HepG2 (cell line): ENCODE measurements around the gene CPPED1. TPM values are rescaled to one million over a fixed set of nuclear protein-coding genes. Genes with fewer than 3 reads are reported as not detected.

ENCODE experiments used
- ATAC-seq: fragments of 200-7000 bp; cut with Tn5 transposase; 3 replicates; pipeline ENCODE4 v1.9.1; 2020; ENCODE audit warnings: mild to moderate bottlenecking, moderate library complexity
- BruUV-seq: library from RNA; stranded (reverse); fragments of 400-500 nt; replicated peaks from 2 replicates; lab custom pipeline; 2021; lab: Mats Ljungman, UMichigan
- CTCF ChIA-PET: fragments of 300-600 bp; formaldehyde crosslinking; extraction: SDS; loops from one replicate; lab custom pipeline; 2021; ENCODE audit warnings: low total read pairs, inconsistent platforms, low intra/inter-chr PET ratio; lab: Yijun Ruan, JAX
- POLR2A ChIA-PET: fragments of 350-600 bp; sonication (Branson Sonifier 250); formaldehyde crosslinking; loops from one replicate; lab custom pipeline; 2020; ENCODE audit warnings: antibody characterized with exemption, inconsistent platforms; lab: Yijun Ruan, JAX
- DNase-seq: peaks from one replicate; pipeline ENCODE4 v3.0.0-alpha.2; 2015; ENCODE audit warnings: low spot score
- FAIRE-seq: peaks from 3 replicates; lab custom pipeline; 2011; peaks lifted over from hg19 to GRCh38; lab: Jason Lieb, UNC
- H2AFZ ChIP-seq: one replicate; pipeline ENCODE4 v1.6.1; 2011; ENCODE audit warnings: low read length, inconsistent platforms
- H3K27ac ChIP-seq: fragments of 300-600 bp; 3 replicates; pipeline ENCODE4 v1.8.0; 2011; ENCODE audit warnings: mixed run types, mild to moderate bottlenecking, mixed read lengths, low read length, inconsistent platforms; ENCODE audit not compliant: insufficient read depth; ENCODE audit errors: extremely low read length
- H3K27me3 ChIP-seq, 2 experiments: fragments of 200-600 bp in 1 of 2; 2 replicates in 1 of 2; 3 replicates in 1 of 2; pipeline versions ENCODE4 v1.6.0 to v1.8.0; 2011; ENCODE audit warnings: low read length in 2 of 2, mild to moderate bottlenecking in 2 of 2, moderate library complexity in 2 of 2, inconsistent platforms in 1 of 2; ENCODE audit not compliant: insufficient read depth in 2 of 2, control insufficient read depth in 1 of 2
- H3K36me3 ChIP-seq, 2 experiments: fragments of 200-600 bp in 1 of 2; replicated peaks in 1 of 2; 2 replicates in 1 of 2; 3 replicates in 1 of 2; pipeline versions ENCODE4 v1.5.1 to v1.8.0; 2011; ENCODE audit warnings: low read length in 2 of 2, inconsistent platforms in 1 of 2; ENCODE audit not compliant: insufficient read depth in 2 of 2, control insufficient read depth in 1 of 2
- H3K4me1 ChIP-seq: 2 replicates; pipeline ENCODE4 v1.5.1; 2012; ENCODE audit warnings: low read length, inconsistent platforms; ENCODE audit not compliant: insufficient read depth
- H3K4me2 ChIP-seq: 2 replicates; pipeline ENCODE4 v1.6.0; 2011; ENCODE audit warnings: low read depth, low read length, inconsistent platforms
- H3K4me3 ChIP-seq, 3 experiments: fragments of 200-600 bp in 1 of 3; sonication (generic), shearing (Covaris generic) in 1 of 3; replicated peaks in 1 of 3; 2 replicates each; pipeline ENCODE4 v1.5.1; 2011 to 2016; ENCODE audit warnings: low read length in 3 of 3, inconsistent platforms in 2 of 3, low read depth in 2 of 3, mild to moderate bottlenecking in 2 of 3, control low read depth in 1 of 3, mixed read lengths in 1 of 3; ENCODE audit not compliant: insufficient read depth in 1 of 3
- H3K79me2 ChIP-seq: one replicate; pipeline ENCODE4 v1.6.1; 2011; ENCODE audit warnings: low read length, inconsistent platforms; ENCODE audit not compliant: insufficient read depth
- H3K9ac ChIP-seq: 2 replicates; pipeline ENCODE4 v1.6.0; 2011; ENCODE audit warnings: mild to moderate bottlenecking, low read depth, low read length, inconsistent platforms; ENCODE audit not compliant: insufficient read depth
- H3K9me3 ChIP-seq: 2 replicates; pipeline ENCODE4 v1.5.1; 2012; ENCODE audit warnings: mild to moderate bottlenecking, low read length
- H4K20me1 ChIP-seq: 2 replicates; pipeline ENCODE4 v1.6.0; 2011; ENCODE audit warnings: inconsistent platforms, mild to moderate bottlenecking, low read length, moderate library complexity; ENCODE audit not compliant: insufficient read depth
- CREB3 ChIP-seq: sonication (generic); formaldehyde crosslinking; IDR thresholded peaks from 2 replicates; pipeline ENCODE4 v1.5.0; 2020; ENCODE audit warnings: missing genetic modification reagents
- HDAC6 ChIP-seq: fragments of 200-600 bp; sonication (generic); IDR thresholded peaks from 2 replicates; pipeline ENCODE4 v1.7.0; 2017; ENCODE audit warnings: mild to moderate bottlenecking, antibody characterized with exemption, low read length, low read depth
- ISL2 ChIP-seq: sonication (generic); formaldehyde crosslinking; IDR thresholded peaks from 2 replicates; pipeline ENCODE4 v1.5.0; 2020; ENCODE audit warnings: missing genetic modification reagents
- NR3C1 ChIP-seq: sonication (generic); formaldehyde crosslinking; IDR thresholded peaks from 2 replicates; pipeline ENCODE4 v1.4.0; 2020; ENCODE audit warnings: missing genetic modification reagents
- PAXIP1 ChIP-seq: sonication (generic); formaldehyde crosslinking; conservative IDR thresholded peaks from 2 replicates; pipeline ENCODE4 v1.4.0; 2020; ENCODE audit warnings: mild to moderate bottlenecking, missing genetic modification reagents, moderate library complexity
- POGZ ChIP-seq: sonication (generic); formaldehyde crosslinking; IDR thresholded peaks from 2 replicates; pipeline ENCODE4 v1.4.0; 2020; ENCODE audit warnings: mild to moderate bottlenecking, missing genetic modification reagents
- RNF219 ChIP-seq: sonication (generic); formaldehyde crosslinking; IDR thresholded peaks from 2 replicates; pipeline ENCODE4 v1.5.0; 2020; ENCODE audit warnings: mild to moderate bottlenecking, missing genetic modification reagents
- THRA ChIP-seq: sonication (generic); formaldehyde crosslinking; IDR thresholded peaks from 2 replicates; pipeline ENCODE4 v1.4.0; 2020; ENCODE audit warnings: missing genetic modification reagents, borderline replicate concordance
- ZNF282 ChIP-seq: fragments of 450-650 bp; IDR thresholded peaks from 2 replicates; pipeline ENCODE4 v1.6.1; 2018; ENCODE audit not compliant: partially characterized antibody
- ZNF30 ChIP-seq: sonication (generic); formaldehyde crosslinking; IDR thresholded peaks from 2 replicates; pipeline ENCODE4 v1.5.0; 2020; ENCODE audit warnings: mild to moderate bottlenecking, missing genetic modification reagents
- ZNF496 ChIP-seq: sonication (generic); formaldehyde crosslinking; IDR thresholded peaks from 2 replicates; pipeline ENCODE4 v1.8.1; 2023; ENCODE audit warnings: mild to moderate bottlenecking, moderate library complexity, missing genetic modification reagents; ENCODE audit not compliant: insufficient replicate concordance
- ZNF605 ChIP-seq: sonication (generic); formaldehyde crosslinking; IDR thresholded peaks from 2 replicates; pipeline ENCODE4 v1.8.0; 2022; ENCODE audit warnings: mild to moderate bottlenecking, missing genetic modification reagents
- ZNF776 ChIP-seq: sonication (generic); formaldehyde crosslinking; IDR thresholded peaks from 2 replicates; pipeline ENCODE4 v1.4.0; 2020; ENCODE audit warnings: mild to moderate bottlenecking, missing genetic modification reagents
- ZSCAN5A ChIP-seq: sonication (generic); formaldehyde crosslinking; IDR thresholded peaks from 2 replicates; pipeline ENCODE4 v1.8.0; 2022; ENCODE audit warnings: mild to moderate bottlenecking, missing genetic modification reagents, borderline replicate concordance
- WGBS: methylation state at CpG from one replicate; pipeline ENCODE4 v1.1.6; 2017; ENCODE audit warnings: low lambda C conversion rate; 5-methylcytosine and 5-hydroxymethylcytosine counted together
- in situ Hi-C: cut with HindIII; loops from 2 replicates; pipeline ENCODE4 v1.10.0; 2017; ENCODE audit warnings: low pct_unique_long_range_greater_than_20kb; ENCODE audit not compliant: extremely low pct_ligation_motif_present
- intact Hi-C: fragments of 100-400 bp; cut with micrococcal nuclease; formaldehyde crosslinking; loops from one replicate; pipeline ENCODE4 v1.10.0; 2022; ENCODE audit not compliant: unreplicated experiment
- polyA plus RNA-seq, 8 experiments: library from polyadenylated mRNA; depleted of rRNA in 3 of 8; stranded (reverse) in 7 of 8; unstranded in 1 of 8; fragments of >200 nt; fragmentation: Illumina TruSeq in 4 of 8; extraction: Trizol in 4 of 8; gene quantifications; 2 replicates each; pipeline versions ENCODE4 v1.2.1 to v1.2.3, GENCODE V29; 2011 to 2016; ENCODE audit warnings: low read depth in 4 of 8, missing spikeins in 1 of 8, mixed read lengths in 1 of 8; ENCODE audit not compliant: insufficient read depth in 1 of 8
- total RNA-seq, 5 experiments: library from RNA; depleted of rRNA; stranded (reverse); fragments of >200 nt; fragmentation: Illumina TruSeq; extraction: Trizol; gene quantifications; 2 replicates each; pipeline ENCODE4 v1.2.3, GENCODE V29; 2016; ENCODE audit warnings: low read depth in 1 of 5

Gene CPPED1
- total and polyA plus RNA-seq, 2 of the 13 experiments (the other 11 are each of a cell fraction or from before 2014, with no cell fraction given): 66.6 to 71.3 TPM

GRCh38 chr16:12818326-12818725, 14.6 kb upstream of the CPPED1 start:
- CTCF ChIA-PET: interaction anchor here (1.6 to 2.9 kb wide), 3 partner anchors 244 to 478 kb away, joined by 8 to 43 read pairs (median 36); no protein-coding TSS in a partner anchor
- FAIRE-seq (no peak), ATAC-seq (no peak), DNase-seq (no peak)
- Histone ChIP-seq H3K4me1 (peaks cover 34% of the 10 kb centered on the region), H4K20me1 (no peaks in the 10 kb centered on the region), H3K27ac (no peak overlapping the region), H3K4me3 (no peak overlapping the region), H3K9me3 (no peaks in the 10 kb centered on the region), H3K4me2 (no peak overlapping the region), H3K9ac (no peak overlapping the region), H3K36me3 (no peaks in the 10 kb centered on the region), H2AFZ (no peak overlapping the region), H3K27me3 (0 out of 5 replicates have a peak, but pooled peaks cover 0 to 13% of the 10 kb centered on the region in 2 experiments), H3K79me2 (no peaks in the 10 kb centered on the region)
- POLR2A ChIA-PET: no interaction called here
- TF ChIP-seq CREB3: no peak
- 0 out of 2 replicates have a peak, but pooled peaks have one; percentile 3 for TF ChIP-seq PAXIP1 (CRISPR knock-in tag)
- TF ChIP-seq RNF219 (CRISPR knock-in tag): no peak
- TF ChIP-seq ZNF605: no peak
- no peak for TF ChIP-seq POGZ (CRISPR knock-in tag)
- no peak for TF ChIP-seq ZNF496 (CRISPR knock-in tag)
- no peak for TF ChIP-seq THRA (CRISPR knock-in tag)
- TF ChIP-seq ZSCAN5A (CRISPR knock-in tag): no peak
- no peak for TF ChIP-seq ZNF282
- TF ChIP-seq ZNF30: 0 out of 2 replicates have a peak, but pooled peaks have one; percentile 35
- TF ChIP-seq HDAC6: no peak
- TF ChIP-seq NR3C1: no peak
- TF ChIP-seq ZNF776 (CRISPR knock-in tag): no peak
- TF ChIP-seq ISL2: no peak
- WGBS: 71% methylated on average over 4 of the region's 4 CpGs
- in situ Hi-C loops: loop anchor here (5.0 to 25.0 kb wide), 3 partner anchors 246 to 481 kb away; no protein-coding TSS in a partner anchor
- intact Hi-C loops: loop anchor here (2.0 to 5.0 kb wide), 2 partner anchors 156 to 478 kb away; no protein-coding TSS in a partner anchor
- BruUV-seq: no TSS peak
